ENCODE data around the gene LIN54. TPM values are rescaled to one million over a fixed set of nuclear protein-coding genes. Genes with fewer than 3 reads are reported as not detected.

The LIN54 gene
- total RNA-seq, 4 donors from 2014 or later, result 14.7 to 23.0 (median 16.4) TPM

DNA sequence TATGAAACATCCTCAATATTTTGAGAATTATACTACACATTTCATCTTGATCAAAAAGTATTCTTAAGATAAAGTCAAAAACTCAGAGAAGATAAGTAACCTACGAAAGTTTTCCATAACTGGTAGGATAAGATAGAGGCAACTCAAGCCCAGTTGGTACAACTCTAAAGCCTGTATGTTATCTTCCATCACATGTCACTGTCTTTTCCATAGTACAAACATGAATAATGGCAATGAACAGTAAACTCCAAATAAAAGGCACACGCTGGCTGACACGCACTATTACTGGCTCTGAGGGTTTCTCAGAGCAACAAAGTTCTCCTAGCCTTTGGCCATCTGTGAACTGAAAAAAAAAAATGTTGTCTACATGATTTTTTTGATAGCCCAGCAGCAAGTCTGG is 27.2 kb downstream of the LIN54 start:
- DNase-seq, result no peak
- no peaks in the 10 kb centered on the region for H3K4me1 ChIP-seq
- 94 to 98% methylated on average over 3 of the region's 3 CpGs for WGBS, 2 donors
- no peak overlapping the region for H3K4me3 ChIP-seq
- no peaks in the 10 kb centered on the region for H3K27me3 ChIP-seq
- intact Hi-C loops (cut with DNase I), result no loop called here
- H3K27ac ChIP-seq, result no peak overlapping the region
- H3K36me3 ChIP-seq, result peaks cover 0 to 15% (median 0%) of the 10 kb centered on the region in 3 donors
- no peak for TF ChIP-seq POLR2A (IDR thresholded peaks at IDR 0.05)
- TF ChIP-seq, protein P1, sequence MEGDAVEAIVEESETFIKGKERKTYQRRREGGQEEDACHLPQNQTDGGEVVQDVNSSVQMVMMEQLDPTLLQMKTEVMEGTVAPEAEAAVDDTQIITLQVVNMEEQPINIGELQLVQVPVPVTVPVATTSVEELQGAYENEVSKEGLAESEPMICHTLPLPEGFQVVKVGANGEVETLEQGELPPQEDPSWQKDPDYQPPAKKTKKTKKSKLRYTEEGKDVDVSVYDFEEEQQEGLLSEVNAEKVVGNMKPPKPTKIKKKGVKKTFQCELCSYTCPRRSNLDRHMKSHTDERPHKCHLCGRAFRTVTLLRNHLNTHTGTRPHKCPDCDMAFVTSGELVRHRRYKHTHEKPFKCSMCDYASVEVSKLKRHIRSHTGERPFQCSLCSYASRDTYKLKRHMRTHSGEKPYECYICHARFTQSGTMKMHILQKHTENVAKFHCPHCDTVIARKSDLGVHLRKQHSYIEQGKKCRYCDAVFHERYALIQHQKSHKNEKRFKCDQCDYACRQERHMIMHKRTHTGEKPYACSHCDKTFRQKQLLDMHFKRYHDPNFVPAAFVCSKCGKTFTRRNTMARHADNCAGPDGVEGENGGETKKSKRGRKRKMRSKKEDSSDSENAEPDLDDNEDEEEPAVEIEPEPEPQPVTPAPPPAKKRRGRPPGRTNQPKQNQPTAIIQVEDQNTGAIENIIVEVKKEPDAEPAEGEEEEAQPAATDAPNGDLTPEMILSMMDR (IDR thresholded peaks at IDR 0.05), result no peak
- no peaks in the 10 kb centered on the region for H3K9me3 ChIP-seq

DNA sequence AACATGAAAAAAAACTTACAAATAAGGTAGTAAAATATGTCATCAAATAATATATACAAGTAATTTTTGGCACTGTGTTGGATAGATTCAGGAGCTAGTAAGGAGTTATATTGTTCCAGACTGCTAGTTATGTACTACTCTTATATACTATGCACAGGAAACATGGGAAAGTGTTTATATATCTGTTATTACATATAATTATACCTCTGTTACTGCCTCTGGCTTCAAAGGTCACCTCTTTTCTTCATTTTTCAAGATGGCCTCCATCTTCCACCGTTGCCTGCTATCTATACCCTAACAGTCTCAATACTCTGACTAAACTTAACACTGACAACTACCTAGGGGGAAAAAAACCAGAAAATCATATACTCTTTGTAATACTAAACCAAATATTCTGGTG is 29.5 kb downstream of the LIN54 start:
- intact Hi-C loops (cut with DNase I), result no loop called here
- Histone ChIP-seq H3K4me3 (no peak overlapping the region), H3K27ac (no peak overlapping the region), H3K36me3 (peaks cover 0 to 29% (median 0%) of the 10 kb centered on the region in 3 donors), H3K4me1 (no peaks in the 10 kb centered on the region), H3K9me3 (no peaks in the 10 kb centered on the region), H3K27me3 (no peaks in the 10 kb centered on the region)
- TF ChIP-seq POLR2A (IDR thresholded peaks at IDR 0.05), result no peak
- TF ChIP-seq, protein P1 (IDR thresholded peaks at IDR 0.05), result no peak
- WGBS, 2 donors, result 86 to 91% methylated on average over 1 of the region's 1 CpG
- DNase-seq, result no peak

DNA sequence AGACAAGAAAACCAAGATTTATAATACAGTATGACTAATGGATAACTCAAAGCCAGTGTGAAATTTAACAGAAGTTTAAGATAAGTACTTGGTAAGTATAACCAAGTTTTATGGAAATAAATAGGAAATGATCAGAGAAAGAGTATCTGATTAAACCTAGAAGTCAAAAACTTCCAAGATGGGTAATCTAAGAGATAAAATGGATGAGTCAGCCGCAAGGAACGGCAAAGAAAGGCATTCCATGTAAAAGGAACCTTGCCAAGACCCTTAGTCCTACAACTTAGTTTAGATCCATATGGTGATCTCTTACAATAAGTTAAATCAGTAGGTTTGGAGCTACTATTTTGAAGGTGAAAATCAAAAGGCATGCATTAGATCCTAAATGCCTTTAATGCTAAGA is 34.8 kb downstream of the LIN54 start:
- no peaks in the 10 kb centered on the region for H3K9me3 ChIP-seq
- TF ChIP-seq POLR2A (IDR thresholded peaks at IDR 0.05), result no peak
- TF ChIP-seq, protein P1 (IDR thresholded peaks at IDR 0.05), result no peak
- no peak overlapping the region for H3K27ac ChIP-seq
- intact Hi-C loops (cut with DNase I), result no loop called here
- WGBS, 2 donors, result 89 to 94% methylated on average over 2 of the region's 2 CpGs
- peaks cover 0 to 40% (median 0%) of the 10 kb centered on the region in 3 donors for H3K36me3 ChIP-seq
- no peak for DNase-seq
- no peak overlapping the region for H3K4me3 ChIP-seq
- H3K27me3 ChIP-seq, result no peaks in the 10 kb centered on the region
- no peaks in the 10 kb centered on the region for H3K4me1 ChIP-seq

DNA sequence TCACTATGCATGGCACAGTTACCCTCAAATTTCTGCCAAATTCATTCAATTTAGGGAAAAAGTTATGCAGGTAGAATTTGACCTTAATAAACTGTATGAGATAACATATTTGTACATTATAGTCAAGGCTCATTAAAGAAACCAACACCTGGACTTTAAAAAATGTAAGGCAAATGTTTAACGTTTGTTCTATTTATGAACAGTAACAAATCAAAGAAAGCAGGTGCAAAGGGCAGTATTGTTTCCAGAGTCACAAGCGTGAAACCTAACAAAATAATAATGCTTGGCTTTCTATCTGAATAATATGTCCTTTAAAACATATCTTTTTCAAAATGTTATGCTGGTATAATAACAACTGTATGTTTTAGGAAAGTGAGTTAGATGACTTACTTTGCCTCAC is 41.2 kb downstream of the LIN54 start:
- TF ChIP-seq, protein P1 (IDR thresholded peaks at IDR 0.05), result no peak
- TF ChIP-seq POLR2A (IDR thresholded peaks at IDR 0.05), result no peak
- no peak for DNase-seq
- WGBS, 2 donors, result 86% methylated on average over 2 of the region's 2 CpGs
- H3K4me1 ChIP-seq, result no peaks in the 10 kb centered on the region
- intact Hi-C loops (cut with DNase I), result no loop called here
- H3K36me3 ChIP-seq, result peaks cover 0 to 61% (median 0%) of the 10 kb centered on the region in 3 donors
- H3K27me3 ChIP-seq, result no peaks in the 10 kb centered on the region
- H3K27ac ChIP-seq, result no peak overlapping the region
- no peak overlapping the region for H3K4me3 ChIP-seq
- no peaks in the 10 kb centered on the region for H3K9me3 ChIP-seq

DNA sequence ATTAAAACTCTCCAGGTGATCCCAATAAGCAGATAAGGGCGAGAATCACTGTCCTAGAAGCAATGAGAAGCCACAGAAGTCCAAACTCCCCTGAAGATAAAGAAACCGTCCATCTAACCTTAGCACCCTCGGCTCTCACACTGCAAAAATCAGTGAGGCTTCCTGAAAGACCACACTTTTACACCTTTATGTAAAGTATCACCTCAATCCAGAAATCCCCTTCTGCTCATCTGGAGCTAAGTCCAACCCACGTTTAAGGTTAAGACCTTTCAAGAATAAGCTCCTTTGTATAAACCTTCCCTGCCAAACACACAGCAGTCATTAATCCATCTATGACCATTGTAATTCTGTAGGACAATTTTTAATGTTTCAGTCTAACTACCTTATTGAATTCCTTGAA is 41.7 kb downstream of the LIN54 start:
- intact Hi-C loops (cut with DNase I), result no loop called here
- 73 to 81% methylated on average over 4 of the region's 4 CpGs for WGBS, 2 donors
- TF ChIP-seq, protein P1 (IDR thresholded peaks at IDR 0.05), result no peak
- no peak for TF ChIP-seq POLR2A (IDR thresholded peaks at IDR 0.05)
- H3K27ac ChIP-seq, result no peak overlapping the region
- no peaks in the 10 kb centered on the region for H3K27me3 ChIP-seq
- DNase-seq, result no peak
- peaks cover 0 to 61% (median 0%) of the 10 kb centered on the region in 3 donors for H3K36me3 ChIP-seq
- no peaks in the 10 kb centered on the region for H3K9me3 ChIP-seq
- H3K4me1 ChIP-seq, result no peaks in the 10 kb centered on the region
- no peak overlapping the region for H3K4me3 ChIP-seq

Measured in esophagus squamous epithelium (tissue), 5 donors.